ENCODE measurements around the gene EPC1. TPM values are rescaled to one million over a fixed set of nuclear protein-coding genes. Genes with fewer than 3 reads are reported as not detected.

The EPC1 gene
- total and polyA plus RNA-seq, 2 donors from 2014 or later = 12.3 to 42.6 TPM

GRCh38 chr10:32349968-32350738 lies 3.2 kb upstream of the EPC1 start:
- Histone ChIP-seq H3K9ac (ENCODE audit: low read length in 3 of 3) (no peak overlapping the region), H3K9me3 (ENCODE audit: control insufficient read depth in 2 of 3, insufficient read depth in 1 of 3, low read length in 3 of 3) (no peaks in the 10 kb centered on the region), H3K36me3 (ENCODE audit: control insufficient read depth in 2 of 3, insufficient read depth in 3 of 3, low read length in 3 of 3) (no peaks in the 10 kb centered on the region), H3K4me3 (ENCODE audit: low read length in 3 of 3) (no peak overlapping the region), H3K27ac (ENCODE audit: low read depth in 2 of 2, low read length in 2 of 2) (no peak overlapping the region), H3K27me3 (ENCODE audit: control insufficient read depth, insufficient read depth, low read length) (no peaks in the 10 kb centered on the region), H3K4me1 (ENCODE audit: control insufficient read depth in 2 of 3, insufficient read depth in 2 of 3, low read depth in 1 of 3, low read length in 3 of 3) (peaks cover 0 to 8% (median 7%) of the 10 kb centered on the region in 3 donors)
- TF ChIP-seq CTCF (IDR thresholded peaks at IDR 0.05; ENCODE audit: borderline replicate concordance, extremely low read depth, insufficient read depth) = no peak
- FAIRE-seq = no peak
- intact Hi-C loops (cut with DNase I) = no loop called here
- DNase-seq = no peak

GRCh38 chr10:32349199-32349585 lies 2.2 kb upstream of the EPC1 start:
- H3K27me3 ChIP-seq (ENCODE audit: control insufficient read depth, insufficient read depth, low read length) = no peaks in the 10 kb centered on the region
- no peak overlapping the region for H3K27ac ChIP-seq (ENCODE audit: low read depth in 2 of 2, low read length in 2 of 2)
- H3K9me3 ChIP-seq (ENCODE audit: control insufficient read depth in 2 of 3, insufficient read depth in 1 of 3, low read length in 3 of 3) = no peaks in the 10 kb centered on the region
- H3K9ac ChIP-seq (ENCODE audit: low read length in 3 of 3) = no peak overlapping the region
- intact Hi-C loops (cut with DNase I) = no loop called here
- no peak for FAIRE-seq
- DNase-seq = no peak
- H3K36me3 ChIP-seq (ENCODE audit: control insufficient read depth in 2 of 3, insufficient read depth in 3 of 3, low read length in 3 of 3) = no peaks in the 10 kb centered on the region
- TF ChIP-seq CTCF (IDR thresholded peaks at IDR 0.05; ENCODE audit: borderline replicate concordance, extremely low read depth, insufficient read depth) = no peak
- H3K4me1 ChIP-seq (ENCODE audit: control insufficient read depth in 2 of 3, insufficient read depth in 2 of 3, low read depth in 1 of 3, low read length in 3 of 3) = peaks cover 0 to 9% (median 8%) of the 10 kb centered on the region in 3 donors
- no peak overlapping the region for H3K4me3 ChIP-seq (ENCODE audit: low read length in 3 of 3)

- H3K4me3 ChIP-seq (ENCODE audit: low read length in 3 of 3) = peak overlapping the region in 2 of 3 donors; percentile 73 to 91
- H3K36me3 ChIP-seq (ENCODE audit: control insufficient read depth in 2 of 3, insufficient read depth in 3 of 3, low read length in 3 of 3) = no peaks in the 10 kb centered on the region
- TF ChIP-seq CTCF (IDR thresholded peaks at IDR 0.05; ENCODE audit: borderline replicate concordance, extremely low read depth, insufficient read depth) = no peak
- no peaks in the 10 kb centered on the region for H3K9me3 ChIP-seq (ENCODE audit: control insufficient read depth in 2 of 3, insufficient read depth in 1 of 3, low read length in 3 of 3)
- peak in 1 of 5 donors; percentile 55 for DNase-seq
- peak overlapping the region in 1 of 3 donors; percentile 48 for H3K9ac ChIP-seq (ENCODE audit: low read length in 3 of 3)
- no peaks in the 10 kb centered on the region for H3K27me3 ChIP-seq (ENCODE audit: control insufficient read depth, insufficient read depth, low read length)
- intact Hi-C loops (cut with DNase I) = no loop called here
- no peak overlapping the region for H3K27ac ChIP-seq (ENCODE audit: low read depth in 2 of 2, low read length in 2 of 2)
- FAIRE-seq = no peak
- peaks cover 0 to 14% (median 13%) of the 10 kb centered on the region in 3 donors for H3K4me1 ChIP-seq (ENCODE audit: control insufficient read depth in 2 of 3, insufficient read depth in 2 of 3, low read depth in 1 of 3, low read length in 3 of 3)
Observed at GRCh38 chr10:32348297-32349198, 1.6 kb upstream of the EPC1 start.

Measured in kidney (tissue), 14 donors.